ENCODE results near the gene PDE1C.

The PDE1C gene

DNA sequence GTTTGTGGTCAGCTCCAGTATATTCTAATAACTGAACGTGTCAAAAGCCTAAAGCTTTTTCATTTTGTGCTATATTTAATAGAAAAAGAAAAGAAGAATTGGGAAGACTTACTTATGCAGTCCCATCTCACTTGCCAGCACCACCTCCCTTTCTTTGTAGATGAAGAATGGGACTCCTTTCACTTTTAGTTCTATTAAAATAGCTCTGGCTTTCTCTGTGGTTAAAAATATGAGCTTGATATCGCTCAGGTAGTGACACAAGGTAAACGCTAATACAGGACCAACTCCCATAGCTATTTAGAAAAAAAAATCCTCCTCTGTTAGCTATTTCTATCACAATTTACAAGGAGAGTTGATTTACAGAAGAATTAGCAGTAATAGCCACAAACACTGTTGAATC lies 176.8 kb downstream of the PDE1C start:
- TF ChIP-seq, protein P1, sequence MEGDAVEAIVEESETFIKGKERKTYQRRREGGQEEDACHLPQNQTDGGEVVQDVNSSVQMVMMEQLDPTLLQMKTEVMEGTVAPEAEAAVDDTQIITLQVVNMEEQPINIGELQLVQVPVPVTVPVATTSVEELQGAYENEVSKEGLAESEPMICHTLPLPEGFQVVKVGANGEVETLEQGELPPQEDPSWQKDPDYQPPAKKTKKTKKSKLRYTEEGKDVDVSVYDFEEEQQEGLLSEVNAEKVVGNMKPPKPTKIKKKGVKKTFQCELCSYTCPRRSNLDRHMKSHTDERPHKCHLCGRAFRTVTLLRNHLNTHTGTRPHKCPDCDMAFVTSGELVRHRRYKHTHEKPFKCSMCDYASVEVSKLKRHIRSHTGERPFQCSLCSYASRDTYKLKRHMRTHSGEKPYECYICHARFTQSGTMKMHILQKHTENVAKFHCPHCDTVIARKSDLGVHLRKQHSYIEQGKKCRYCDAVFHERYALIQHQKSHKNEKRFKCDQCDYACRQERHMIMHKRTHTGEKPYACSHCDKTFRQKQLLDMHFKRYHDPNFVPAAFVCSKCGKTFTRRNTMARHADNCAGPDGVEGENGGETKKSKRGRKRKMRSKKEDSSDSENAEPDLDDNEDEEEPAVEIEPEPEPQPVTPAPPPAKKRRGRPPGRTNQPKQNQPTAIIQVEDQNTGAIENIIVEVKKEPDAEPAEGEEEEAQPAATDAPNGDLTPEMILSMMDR (IDR thresholded peaks at IDR 0.05) = no peak

DNA sequence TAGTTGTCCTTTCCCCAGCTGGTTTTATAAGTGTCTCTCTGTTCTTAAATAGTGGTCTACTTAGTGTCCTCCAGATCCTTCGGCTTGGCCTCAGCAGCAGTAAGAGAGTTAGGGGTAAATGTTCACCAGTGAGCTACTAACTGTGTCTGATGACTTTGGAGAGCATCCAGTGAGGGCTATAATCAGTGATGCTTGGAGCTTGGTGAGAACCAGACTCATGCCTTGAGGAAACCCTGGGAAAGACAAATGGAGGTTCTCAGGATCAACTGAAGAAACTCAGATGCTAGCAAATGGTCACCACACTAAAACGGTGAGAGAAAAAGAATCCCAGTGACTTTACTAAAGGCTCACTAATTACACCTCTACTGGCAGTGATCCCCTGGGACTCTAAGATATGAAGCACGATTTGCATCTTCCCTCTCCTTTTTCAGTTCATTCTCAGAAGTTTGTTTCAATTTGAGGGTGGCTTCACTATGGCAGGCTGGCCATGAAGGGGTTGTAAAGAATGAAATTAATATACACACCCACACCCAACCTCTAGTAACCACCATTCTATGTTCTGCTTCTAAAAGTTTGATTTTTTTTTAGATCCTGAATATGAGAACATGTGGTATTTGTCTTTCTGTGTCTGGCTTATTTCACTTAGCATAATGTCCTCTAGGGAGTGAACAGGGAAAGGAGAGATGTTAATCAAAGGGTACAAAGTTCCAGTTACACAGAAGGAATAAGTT lies 177.9 kb downstream of the PDE1C start:
- no peaks in the 10 kb centered on the region for H3K9me3 ChIP-seq (ENCODE audit: control insufficient read depth, low read length)
- no peaks in the 10 kb centered on the region for H3K36me3 ChIP-seq (ENCODE audit: control insufficient read depth, insufficient read depth, low read length)
- H3K27me3 ChIP-seq (ENCODE audit: control insufficient read depth, insufficient read depth, low read length) = no peaks in the 10 kb centered on the region
- H3K4me2 ChIP-seq (ENCODE audit: low read length) = no peak overlapping the region
- no peak overlapping the region for H3K4me3 ChIP-seq (ENCODE audit: low read depth, low read length)
- H3K9ac ChIP-seq = no peak overlapping the region
- no peaks in the 10 kb centered on the region for H3K79me2 ChIP-seq
- no peaks in the 10 kb centered on the region for H3K4me1 ChIP-seq
- H2AFZ ChIP-seq = no peak overlapping the region
- no peak overlapping the region for H3K27ac ChIP-seq
- TF ChIP-seq, protein P1 (IDR thresholded peaks at IDR 0.05) = no peak

More for the DNA sequence above, 176.8 kb downstream of the PDE1C start:
- Histone ChIP-seq H3K27me3 (ENCODE audit: control insufficient read depth, insufficient read depth, low read length) (no peaks in the 10 kb centered on the region), H3K79me2 (no peaks in the 10 kb centered on the region), H3K9ac (no peak overlapping the region), H2AFZ (no peak overlapping the region), H3K36me3 (ENCODE audit: control insufficient read depth, insufficient read depth, low read length) (no peaks in the 10 kb centered on the region), H3K27ac (no peak overlapping the region), H3K4me1 (no peaks in the 10 kb centered on the region), H3K4me3 (ENCODE audit: low read depth, low read length) (no peak overlapping the region), H3K4me2 (ENCODE audit: low read length) (no peak overlapping the region), H3K9me3 (ENCODE audit: control insufficient read depth, low read length) (no peaks in the 10 kb centered on the region)

DNA sequence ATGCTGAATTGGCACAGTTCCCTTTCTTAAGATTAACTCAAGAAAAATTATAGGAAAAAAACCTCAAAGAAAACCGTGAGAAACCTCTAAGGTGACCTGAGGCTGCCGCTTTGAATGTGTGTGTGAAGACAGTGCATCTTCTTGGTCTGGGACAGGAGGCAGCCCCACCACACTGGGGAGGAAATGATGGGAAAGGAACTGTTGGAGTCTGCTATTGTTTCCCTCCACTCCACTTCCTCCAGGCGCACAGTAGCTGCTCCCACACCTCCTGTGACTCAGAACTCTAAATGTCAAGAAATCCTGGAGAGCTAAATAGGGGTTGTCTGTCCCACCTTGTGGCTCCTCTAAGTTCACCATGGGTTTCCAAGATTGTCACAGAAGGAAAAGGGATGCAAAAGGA lies 179.4 kb downstream of the PDE1C start:
- H3K4me2 ChIP-seq (ENCODE audit: low read length) = no peak overlapping the region
- H3K4me1 ChIP-seq = no peaks in the 10 kb centered on the region
- no peak overlapping the region for H3K27ac ChIP-seq
- H3K27me3 ChIP-seq (ENCODE audit: control insufficient read depth, insufficient read depth, low read length) = no peaks in the 10 kb centered on the region
- TF ChIP-seq, protein P1 (IDR thresholded peaks at IDR 0.05) = no peak
- H3K4me3 ChIP-seq (ENCODE audit: low read depth, low read length) = no peak overlapping the region
- H3K36me3 ChIP-seq (ENCODE audit: control insufficient read depth, insufficient read depth, low read length) = no peaks in the 10 kb centered on the region
- no peaks in the 10 kb centered on the region for H3K79me2 ChIP-seq
- H3K9me3 ChIP-seq (ENCODE audit: control insufficient read depth, low read length) = no peaks in the 10 kb centered on the region
- no peak overlapping the region for H2AFZ ChIP-seq
- no peak overlapping the region for H3K9ac ChIP-seq

DNA sequence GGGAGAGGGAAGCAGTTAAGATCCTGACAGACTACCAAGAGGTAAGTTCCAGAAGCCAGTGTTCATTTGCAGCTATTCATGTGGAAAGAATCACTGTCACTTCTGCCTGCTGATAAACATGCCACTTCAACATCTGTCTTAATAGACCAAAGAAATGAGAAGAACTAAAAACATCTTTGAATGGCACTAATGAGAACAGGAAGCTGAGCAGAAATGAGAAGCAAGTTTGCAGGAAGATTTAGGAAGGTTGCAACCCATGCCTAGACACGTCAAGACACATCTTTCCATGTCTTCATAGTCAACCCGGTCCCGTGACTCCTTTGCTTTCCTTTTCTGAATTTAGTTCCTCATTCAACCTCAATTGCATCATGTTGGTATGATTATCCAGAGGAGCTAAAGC lies 180.0 kb downstream of the PDE1C start:
- Histone ChIP-seq H3K4me1 (no peaks in the 10 kb centered on the region), H3K79me2 (no peaks in the 10 kb centered on the region), H3K4me2 (ENCODE audit: low read length) (no peak overlapping the region), H3K9ac (no peak overlapping the region), H3K9me3 (ENCODE audit: control insufficient read depth, low read length) (no peaks in the 10 kb centered on the region), H3K27ac (no peak overlapping the region), H3K4me3 (ENCODE audit: low read depth, low read length) (no peak overlapping the region), H2AFZ (no peak overlapping the region), H3K36me3 (ENCODE audit: control insufficient read depth, insufficient read depth, low read length) (no peaks in the 10 kb centered on the region), H3K27me3 (ENCODE audit: control insufficient read depth, insufficient read depth, low read length) (no peaks in the 10 kb centered on the region)
- TF ChIP-seq, protein P1 (IDR thresholded peaks at IDR 0.05) = no peak

DNA sequence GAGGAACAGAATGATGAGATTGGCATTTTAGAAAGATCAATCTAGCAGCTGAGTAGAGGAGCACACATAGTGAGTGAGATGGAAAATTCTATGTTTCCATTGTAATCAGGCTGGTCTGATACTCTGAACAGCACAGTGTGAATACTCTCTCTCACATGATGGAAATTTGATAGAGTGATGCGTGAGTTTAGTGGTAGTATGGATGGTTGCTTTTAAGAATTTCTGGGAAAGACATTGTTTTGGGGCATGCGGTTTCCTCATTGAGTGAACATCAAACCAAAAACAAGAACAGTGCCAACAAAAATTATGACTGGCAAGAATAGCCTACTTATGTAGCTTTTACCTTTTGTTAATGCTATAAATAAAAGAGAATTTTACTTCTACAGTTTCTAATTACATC lies 183.2 kb downstream of the PDE1C start:
- H3K9me3 ChIP-seq (ENCODE audit: control insufficient read depth, low read length) = no peaks in the 10 kb centered on the region
- no peak overlapping the region for H3K4me2 ChIP-seq (ENCODE audit: low read length)
- no peak overlapping the region for H3K4me3 ChIP-seq (ENCODE audit: low read depth, low read length)
- H3K27me3 ChIP-seq (ENCODE audit: control insufficient read depth, insufficient read depth, low read length) = no peaks in the 10 kb centered on the region
- no peak overlapping the region for H3K27ac ChIP-seq
- no peak overlapping the region for H3K9ac ChIP-seq
- TF ChIP-seq, protein P1 (IDR thresholded peaks at IDR 0.05) = no peak
- no peaks in the 10 kb centered on the region for H3K36me3 ChIP-seq (ENCODE audit: control insufficient read depth, insufficient read depth, low read length)
- no peaks in the 10 kb centered on the region for H3K4me1 ChIP-seq
- no peaks in the 10 kb centered on the region for H3K79me2 ChIP-seq
- no peak overlapping the region for H2AFZ ChIP-seq
